CD4-positive, alpha-beta memory T cell (primary cell): Measurements from ENCODE around the gene FERD3L. TPM values are rescaled to one million over a fixed set of nuclear protein-coding genes. Genes with fewer than 3 reads are reported as not detected.

ENCODE experiments used
- CTCF ChIA-PET: fragments of 350-600 bp; sonication (Branson Sonifier 250); formaldehyde crosslinking; loops from one replicate; lab custom pipeline; 2021; ENCODE audit warnings: inconsistent platforms; ENCODE audit not compliant: partially characterized antibody; lab: Charles Lee
- POLR2A ChIA-PET: fragments of 350-600 bp; sonication (Branson Sonifier 250); formaldehyde crosslinking; loops from one replicate; lab custom pipeline; 2021; ENCODE audit not compliant: partially characterized antibody; lab: Charles Lee
- DNase-seq, 5 donors: peaks; one replicate each; pipeline versions ENCODE4 v3.0.0 to v3.0.0-alpha.2; 2020 to 2022; ENCODE audit warnings: mixed read lengths in 1 of 5
- H3K27ac ChIP-seq: one replicate; pipeline ENCODE4 v1.7.0; 2013; ENCODE audit warnings: low read depth, low read length
- H3K27me3 ChIP-seq: 2 replicates; pipeline ENCODE4 v1.7.0; 2013; ENCODE audit warnings: mild to moderate bottlenecking, low read length, moderate library complexity; ENCODE audit not compliant: insufficient read depth
- H3K36me3 ChIP-seq: 2 replicates; pipeline ENCODE4 v1.7.0; 2013; ENCODE audit warnings: mild to moderate bottlenecking, low read length, moderate library complexity; ENCODE audit not compliant: insufficient read depth
- H3K4me1 ChIP-seq: 2 replicates; pipeline ENCODE4 v1.7.0; 2013; ENCODE audit warnings: mild to moderate bottlenecking, low read length, moderate library complexity; ENCODE audit not compliant: insufficient read depth
- H3K4me3 ChIP-seq, 2 donors: one replicate each; pipeline ENCODE4 v1.7.0; 2013; ENCODE audit warnings: low read length in 2 of 2, mild to moderate bottlenecking in 1 of 2
- H3K9me3 ChIP-seq, 2 donors: one replicate each; pipeline ENCODE4 v1.7.0; 2013; ENCODE audit warnings: low read length in 2 of 2, control low read depth in 1 of 2; ENCODE audit not compliant: control insufficient read depth in 1 of 2
- H3K27ac Mint-ChIP-seq, 7 donors: one replicate each; pipeline ENCODE4 v1.8.0; 2020 to 2021; ENCODE audit warnings: mixed read lengths in 7 of 7, mild to moderate bottlenecking in 6 of 7, inconsistent platforms in 3 of 7, moderate library complexity in 3 of 7
- H3K27me3 Mint-ChIP-seq, 2 donors: one replicate each; pipeline ENCODE4 v1.8.0; 2020 to 2021; ENCODE audit warnings: mixed read lengths in 2 of 2
- H3K36me3 Mint-ChIP-seq, 2 donors: one replicate each; pipeline ENCODE4 v1.8.0; 2020 to 2021; ENCODE audit warnings: mixed read lengths in 2 of 2, inconsistent platforms in 1 of 2, mild to moderate bottlenecking in 1 of 2
- H3K4me1 Mint-ChIP-seq, 4 donors: one replicate each; pipeline ENCODE4 v1.8.0; 2020 to 2021; ENCODE audit warnings: mixed read lengths in 4 of 4, mild to moderate bottlenecking in 1 of 4
- H3K4me3 Mint-ChIP-seq, 8 donors: one replicate each; pipeline ENCODE4 v1.8.0; 2020 to 2021; ENCODE audit warnings: mixed read lengths in 8 of 8, mild to moderate bottlenecking in 7 of 8, moderate library complexity in 6 of 8, inconsistent platforms in 3 of 8
- H3K9me3 Mint-ChIP-seq, 8 donors: one replicate each; pipeline ENCODE4 v1.8.0; 2020 to 2021; ENCODE audit warnings: mixed read lengths in 8 of 8, mild to moderate bottlenecking in 5 of 8, inconsistent platforms in 3 of 8, moderate library complexity in 1 of 8
- intact Hi-C: fragments of 100-400 bp; cut with micrococcal nuclease; formaldehyde crosslinking; loops from one replicate; pipeline ENCODE4 v1.15.1; 2023
- polyA plus RNA-seq, 2 donors: library from polyadenylated mRNA; unstranded; fragments of 300-500 nt; fragmentation: Illumina TruSeq; gene quantifications; one replicate each; pipeline ENCODE4 v1.2.3, GENCODE V29; 2021
- total RNA-seq, 2 experiments: library from RNA; stranded (reverse); gene quantifications; one replicate each; pipeline ENCODE4 v1.2.3, GENCODE V29; 2021

FERD3L gene
- total and polyA plus RNA-seq, 4 experiments from 2014 or later: not detected

DNA sequence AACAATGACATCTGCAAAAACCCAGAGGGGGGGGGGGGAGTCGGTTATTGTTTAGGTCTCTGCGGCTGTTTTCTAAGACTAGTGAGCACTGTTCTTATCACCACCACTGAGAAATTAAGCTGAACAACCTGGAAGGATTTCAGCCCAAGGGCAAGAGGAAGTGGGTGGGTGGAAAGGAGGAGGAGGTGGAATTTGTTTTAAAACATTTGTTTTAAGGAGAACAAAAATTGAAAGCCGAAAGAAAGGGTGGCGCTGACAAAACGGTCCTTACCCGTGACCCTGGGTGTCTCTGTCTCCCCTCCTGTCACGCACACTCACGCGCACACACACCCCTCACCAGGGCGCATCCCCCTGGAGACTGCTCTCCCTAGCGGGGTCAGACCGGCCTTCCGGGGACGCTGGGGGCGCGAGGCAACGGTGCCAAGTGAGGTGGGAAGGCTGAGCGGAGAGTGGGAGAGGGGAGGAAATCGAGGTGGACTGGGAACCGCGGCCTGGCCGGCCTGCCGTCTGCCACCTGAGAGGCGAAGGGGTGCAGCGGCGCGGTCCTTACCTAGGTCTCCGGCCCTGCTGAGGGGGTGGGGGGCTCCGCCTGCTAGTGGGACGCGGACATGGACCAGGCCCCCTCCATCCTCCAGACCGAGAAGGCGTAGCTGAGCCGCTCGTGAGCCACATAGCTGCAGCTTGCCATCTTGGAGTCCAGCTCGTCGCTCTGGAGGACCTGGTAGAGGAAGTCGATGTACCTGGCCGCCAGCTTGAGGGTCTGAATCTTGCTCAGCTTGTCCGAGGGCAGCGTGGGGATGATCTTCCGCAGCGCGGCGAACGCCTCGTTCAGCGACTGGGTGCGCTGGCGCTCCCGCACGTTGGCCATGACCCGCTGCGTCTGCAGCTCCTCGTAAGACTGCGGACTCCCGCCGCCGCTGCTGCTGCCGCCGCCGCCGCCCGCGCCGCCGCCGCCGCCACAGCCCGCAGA is 28.8 kb downstream of the FERD3L start:
- Histone ChIP-seq H3K36me3 (no peaks in the 10 kb centered on the region), H3K27ac (no peak overlapping the region), H3K4me1 (no peaks in the 10 kb centered on the region), H3K4me3 (no peak overlapping the region), H3K27me3 (peaks cover 23% of the 10 kb centered on the region), H3K9me3 (no peaks in the 10 kb centered on the region)
- intact Hi-C loops: no loop called here
- CTCF ChIA-PET: no interaction called here
- H3K4me3 Mint-ChIP-seq: peak overlapping the region in 5 of 8 donors; percentile 11 to 70 (median 40)
- peaks cover 0 to 15% (median 6%) of the 10 kb centered on the region in 8 donors for H3K9me3 Mint-ChIP-seq
- H3K4me1 Mint-ChIP-seq: peaks cover 0 to 2% (median under 1%) of the 10 kb centered on the region in 4 donors
- H3K27me3 Mint-ChIP-seq: peaks cover 25 to 36% of the 10 kb centered on the region in 2 donors
- no peaks in the 10 kb centered on the region for H3K36me3 Mint-ChIP-seq
- no peak for DNase-seq
- POLR2A ChIA-PET: no interaction called here
- no peak overlapping the region for H3K27ac Mint-ChIP-seq

DNA sequence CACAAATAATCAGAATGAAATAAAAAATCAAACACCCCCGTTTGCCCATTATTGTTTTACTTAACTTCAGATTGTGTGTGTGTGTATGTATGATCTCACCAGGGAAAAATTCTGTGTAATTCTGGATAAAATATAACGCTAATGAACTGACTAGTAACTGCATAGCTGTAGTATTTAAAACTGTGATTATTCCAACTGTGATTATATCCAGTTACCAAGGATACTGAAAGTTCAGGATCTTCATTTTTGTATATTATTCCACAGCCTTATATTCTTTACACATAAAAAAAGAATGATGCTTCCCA is 30.7 kb downstream of the FERD3L start:
- POLR2A ChIA-PET: no interaction called here
- CTCF ChIA-PET: no interaction called here
- Histone ChIP-seq H3K4me1 (no peaks in the 10 kb centered on the region), H3K27ac (no peak overlapping the region), H3K36me3 (no peaks in the 10 kb centered on the region), H3K27me3 (peaks cover 32% of the 10 kb centered on the region), H3K9me3 (no peaks in the 10 kb centered on the region), H3K4me3 (no peak overlapping the region)
- H3K4me1 Mint-ChIP-seq: peaks cover 0 to 2% (median under 1%) of the 10 kb centered on the region in 4 donors
- peaks cover 35 to 42% of the 10 kb centered on the region in 2 donors for H3K27me3 Mint-ChIP-seq
- no peak overlapping the region for H3K4me3 Mint-ChIP-seq
- H3K27ac Mint-ChIP-seq: no peak overlapping the region
- no peaks in the 10 kb centered on the region for H3K36me3 Mint-ChIP-seq
- H3K9me3 Mint-ChIP-seq: peaks cover 0 to 20% (median 10%) of the 10 kb centered on the region in 8 donors
- intact Hi-C loops: no loop called here
- DNase-seq: no peak

DNA sequence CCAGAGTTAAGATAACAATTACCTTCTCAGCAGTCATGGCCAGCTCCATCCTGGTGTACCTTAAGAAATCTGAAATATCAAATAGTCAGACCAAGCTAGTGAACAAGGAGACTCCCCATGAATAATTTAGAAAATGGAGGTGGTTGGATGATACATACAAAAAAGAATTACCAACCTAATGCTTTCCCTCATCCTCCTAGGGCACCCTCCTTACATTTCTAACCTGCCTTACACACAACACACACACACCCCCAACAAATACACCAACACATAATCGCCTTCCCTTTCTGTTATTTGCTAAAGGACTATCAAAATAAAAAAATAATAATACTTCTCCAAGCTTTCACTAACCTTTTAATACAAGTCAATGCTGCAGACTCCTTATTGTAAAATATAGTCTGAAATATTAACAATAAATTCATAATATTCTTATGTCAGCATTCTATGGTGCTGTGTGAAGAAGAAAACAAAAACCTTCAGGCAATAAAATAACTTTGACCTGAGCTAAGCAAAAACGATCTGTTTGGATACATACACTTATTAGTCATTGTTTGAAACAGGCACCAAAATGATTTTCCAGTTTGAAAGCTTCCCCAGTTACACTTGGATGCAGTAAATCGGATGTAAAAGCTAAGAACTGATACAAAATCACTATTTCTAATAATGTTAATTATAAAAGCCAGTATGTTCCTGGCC is 31.2 kb downstream of the FERD3L start:
- peaks cover 32% of the 10 kb centered on the region for H3K27me3 ChIP-seq
- ChIA-PET CTCF (no interaction called here), POLR2A (no interaction called here)
- Mint-ChIP-seq H3K4me1 (peaks cover 0 to 2% (median under 1%) of the 10 kb centered on the region in 4 donors), H3K27me3 (peaks cover 36 to 45% of the 10 kb centered on the region in 2 donors), H3K4me3 (no peak overlapping the region), H3K9me3 (peaks cover 0 to 25% (median 11%) of the 10 kb centered on the region in 8 donors), H3K36me3 (no peaks in the 10 kb centered on the region), H3K27ac (no peak overlapping the region)
- no peak overlapping the region for H3K4me3 ChIP-seq
- no peak overlapping the region for H3K27ac ChIP-seq
- H3K4me1 ChIP-seq: no peaks in the 10 kb centered on the region
- H3K36me3 ChIP-seq: no peaks in the 10 kb centered on the region
- intact Hi-C loops: no loop called here
- no peaks in the 10 kb centered on the region for H3K9me3 ChIP-seq
- DNase-seq: no peak

DNA sequence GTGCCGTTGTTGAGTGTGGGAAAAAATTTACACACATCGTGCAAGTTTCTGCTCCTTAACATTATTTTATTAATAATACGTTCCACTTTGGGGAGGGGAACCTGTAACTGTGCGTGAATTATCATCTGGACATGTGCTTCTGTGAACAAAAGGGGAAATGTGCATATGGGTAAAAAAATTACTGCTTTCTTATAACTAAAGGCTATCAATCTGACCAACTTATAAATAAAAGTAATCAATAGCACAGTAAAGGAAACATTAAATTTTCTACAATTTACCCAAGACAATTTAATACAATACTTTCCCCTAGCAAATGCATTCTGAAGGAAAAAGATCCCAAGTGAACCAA is 32.2 kb downstream of the FERD3L start:
- no peak overlapping the region for H3K4me3 ChIP-seq
- Mint-ChIP-seq H3K9me3 (peaks cover 0 to 29% (median 15%) of the 10 kb centered on the region in 8 donors), H3K4me1 (peaks cover 0 to 2% (median under 1%) of the 10 kb centered on the region in 4 donors), H3K27me3 (peaks cover 40 to 50% of the 10 kb centered on the region in 2 donors), H3K36me3 (peaks cover 0 to 4% of the 10 kb centered on the region in 2 donors), H3K27ac (no peak overlapping the region), H3K4me3 (no peak overlapping the region)
- H3K27ac ChIP-seq: no peak overlapping the region
- POLR2A ChIA-PET: no interaction called here
- peaks cover 38% of the 10 kb centered on the region for H3K27me3 ChIP-seq
- H3K4me1 ChIP-seq: no peaks in the 10 kb centered on the region
- intact Hi-C loops: no loop called here
- CTCF ChIA-PET: no interaction called here
- no peaks in the 10 kb centered on the region for H3K9me3 ChIP-seq
- DNase-seq: no peak
- no peaks in the 10 kb centered on the region for H3K36me3 ChIP-seq

DNA sequence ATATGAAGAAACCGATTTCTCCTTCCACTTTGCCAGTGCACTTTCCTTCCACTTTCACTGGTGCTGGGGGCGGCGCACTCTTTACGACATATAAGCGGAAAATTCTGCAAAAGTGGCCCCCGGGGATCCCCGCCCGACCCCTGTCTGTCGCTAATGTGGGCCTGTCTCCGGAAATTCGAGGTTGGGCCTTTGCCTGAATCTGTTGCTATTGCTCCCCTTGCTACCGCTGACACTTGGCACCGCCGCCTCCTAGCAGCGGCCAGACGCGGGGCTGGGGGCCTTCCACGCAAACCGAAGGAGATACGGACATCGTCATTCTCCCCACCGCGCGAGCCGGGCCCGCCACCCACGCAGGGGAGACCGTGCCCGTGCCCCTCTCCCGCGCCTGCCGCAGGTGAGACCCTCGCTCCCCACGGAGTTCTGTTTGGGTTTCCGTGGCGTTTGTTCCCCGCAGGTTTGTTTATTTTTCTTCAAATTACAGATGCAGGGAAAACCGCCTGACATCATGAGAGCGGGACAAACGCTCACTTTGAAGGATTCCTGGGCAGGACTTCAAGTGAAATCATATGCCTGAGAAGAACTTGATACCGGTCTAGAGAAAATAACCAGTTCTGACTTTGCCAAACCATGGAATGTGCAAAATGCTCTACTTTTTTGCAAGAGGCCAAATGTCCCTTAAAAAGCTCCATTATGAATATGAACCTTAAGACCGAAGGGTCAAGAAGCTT is 32.8 kb downstream of the FERD3L start:
- no peaks in the 10 kb centered on the region for H3K4me1 ChIP-seq
- H3K27ac ChIP-seq: no peak overlapping the region
- H3K9me3 ChIP-seq: no peaks in the 10 kb centered on the region
- H3K27ac Mint-ChIP-seq: no peak overlapping the region
- no peak overlapping the region for H3K4me3 Mint-ChIP-seq
- ChIA-PET CTCF (no interaction called here), POLR2A (no interaction called here)
- peaks cover 44 to 55% of the 10 kb centered on the region in 2 donors for H3K27me3 Mint-ChIP-seq
- H3K36me3 ChIP-seq: no peaks in the 10 kb centered on the region
- no peak overlapping the region for H3K4me3 ChIP-seq
- H3K4me1 Mint-ChIP-seq: peaks cover 0 to 4% (median 2%) of the 10 kb centered on the region in 4 donors
- peaks cover 0 to 4% of the 10 kb centered on the region in 2 donors for H3K36me3 Mint-ChIP-seq
- peaks cover 0 to 32% (median 15%) of the 10 kb centered on the region in 8 donors for H3K9me3 Mint-ChIP-seq
- intact Hi-C loops: no loop called here
- H3K27me3 ChIP-seq: peaks cover 38% of the 10 kb centered on the region
- DNase-seq: no peak

DNA sequence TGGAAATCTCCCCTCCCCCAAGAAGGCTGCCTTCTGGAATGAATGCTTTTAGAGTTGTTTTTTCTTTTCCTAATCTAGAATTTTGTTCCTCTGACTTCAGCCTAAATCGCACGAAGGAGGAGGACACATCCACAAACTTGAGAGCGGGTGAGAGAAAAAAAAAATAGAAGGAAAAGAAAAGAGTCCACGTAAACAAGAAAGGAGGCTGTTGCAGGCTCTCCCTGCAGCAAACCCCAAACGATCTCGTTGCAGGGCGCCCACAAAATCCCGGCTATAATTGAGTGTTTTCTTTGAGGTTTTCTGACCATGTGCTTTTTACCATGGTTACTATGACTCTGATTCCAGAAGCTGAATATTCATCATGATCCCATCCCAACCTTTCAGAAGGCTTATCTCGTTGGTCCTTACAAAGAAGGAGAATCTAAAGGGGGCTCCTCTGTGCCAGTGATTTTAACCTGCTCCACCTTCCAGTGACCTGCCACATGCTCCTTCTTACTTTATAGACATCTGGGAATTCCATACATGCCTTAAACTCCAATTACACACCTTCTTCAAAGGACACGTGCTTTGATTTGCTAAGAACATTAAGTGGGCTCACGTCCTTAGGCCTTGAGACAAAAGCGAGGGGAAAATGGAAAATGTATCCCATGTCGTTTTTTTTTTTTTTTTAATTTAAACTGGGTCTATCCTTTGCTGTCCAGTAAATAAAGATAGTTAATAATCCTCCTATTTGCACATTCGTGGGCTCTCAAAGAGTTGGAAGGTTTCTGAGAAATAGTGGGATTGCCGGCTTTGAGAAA is 33.5 kb downstream of the FERD3L start:
- H3K27ac ChIP-seq: no peak overlapping the region

More for the DNA sequence above, 33.5 kb downstream of the FERD3L start:
- Mint-ChIP-seq H3K9me3 (peaks cover 0 to 33% (median 15%) of the 10 kb centered on the region in 8 donors), H3K27me3 (peaks cover 49 to 61% of the 10 kb centered on the region in 2 donors), H3K27ac (no peak overlapping the region), H3K4me1 (peaks cover 0 to 4% (median 2%) of the 10 kb centered on the region in 4 donors), H3K36me3 (peaks cover 0 to 4% of the 10 kb centered on the region in 2 donors), H3K4me3 (no peak overlapping the region)
- Histone ChIP-seq H3K4me3 (no peak overlapping the region), H3K27me3 (peaks cover 45% of the 10 kb centered on the region), H3K9me3 (no peaks in the 10 kb centered on the region), H3K4me1 (no peaks in the 10 kb centered on the region), H3K36me3 (no peaks in the 10 kb centered on the region)
- DNase-seq: no peak
- intact Hi-C loops: no loop called here
- ChIA-PET CTCF (no interaction called here), POLR2A (no interaction called here)
